PFSK-1 (cell line): ENCODE data around the gene HSDL2.

Experiments used
- FOXP2 ChIP-seq: optimal IDR thresholded peaks from 2 replicates; pipeline ENCODE3; 2011; ENCODE audit warnings: borderline replicate concordance, control low read depth, inconsistent platforms; ENCODE audit not compliant: insufficient read depth; ENCODE audit errors: extremely low read length, extremely low read depth
- POLR2AphosphoS5 ChIP-seq: IDR thresholded peaks from 2 replicates; pipeline ENCODE4 v1.6.1; 2012; ENCODE audit warnings: low read depth, mild to moderate bottlenecking, control low read depth, low read length, moderate library complexity
- REST ChIP-seq, 2 experiments: IDR thresholded peaks; 2 replicates each; pipeline versions ENCODE4 v1.6.1 to v1.8.0; 2011 to 2012; ENCODE audit warnings: low read depth in 2 of 2, low read length in 2 of 2, control low read depth in 1 of 2, inconsistent platforms in 1 of 2, mild to moderate bottlenecking in 1 of 2, moderate library complexity in 1 of 2; ENCODE audit not compliant: insufficient read depth in 1 of 2
- SIN3A ChIP-seq: IDR thresholded peaks from 2 replicates; pipeline ENCODE4 v1.6.1; 2012; ENCODE audit warnings: mild to moderate bottlenecking, low read length, moderate library complexity, borderline replicate concordance; ENCODE audit not compliant: insufficient read depth
- TAF1 ChIP-seq: IDR thresholded peaks from 2 replicates; pipeline ENCODE4 v1.6.1; 2012; ENCODE audit warnings: low read length, control low read depth, borderline replicate concordance; ENCODE audit not compliant: insufficient read depth

Gene HSDL2

GRCh38 chr9:112486221-112487007, 106.5 kb downstream of the HSDL2 start, which contains the start of gene KIAA1958:
TSS of gene KIAA1958 (plus strand) at chr9:112486827. CDS start at chr9:112574081, 87,254 bp downstream.
- TF ChIP-seq SIN3A (no peak), FOXP2 (peak; percentile 85), POLR2AphosphoS5 (peak; percentile 80), REST (IDR thresholded peaks at IDR 0.05; ENCODE audit: insufficient read depth in 1 of 2, low read depth in 2 of 2, low read length in 2 of 2) (no peak), TAF1 (peak; percentile 61; the same call in 1 of the 2 replicates)

GRCh38 chr9:112487008-112487798, 107.3 kb downstream of the HSDL2 start:
- no peak for TF ChIP-seq REST (IDR thresholded peaks at IDR 0.05; ENCODE audit: insufficient read depth in 1 of 2, low read depth in 2 of 2, low read length in 2 of 2)
- no peak for TF ChIP-seq FOXP2
- TF ChIP-seq SIN3A, result peak; percentile 65; the same call in 1 of the 2 replicates

GRCh38 chr9:112487799-112488340, 108.0 kb downstream of the HSDL2 start:
- no peak for TF ChIP-seq POLR2AphosphoS5
- no peak for TF ChIP-seq TAF1
- no peak for TF ChIP-seq SIN3A
- no peak for TF ChIP-seq REST (IDR thresholded peaks at IDR 0.05; ENCODE audit: insufficient read depth in 1 of 2, low read depth in 2 of 2, low read length in 2 of 2)
- no peak for TF ChIP-seq FOXP2

GRCh38 chr9:112489039-112489546, 109.2 kb downstream of the HSDL2 start:
- TF ChIP-seq REST (IDR thresholded peaks at IDR 0.05; ENCODE audit: insufficient read depth in 1 of 2, low read depth in 2 of 2, low read length in 2 of 2), result no peak
- no peak for TF ChIP-seq FOXP2
- TF ChIP-seq POLR2AphosphoS5, result no peak
- TF ChIP-seq SIN3A, result no peak
- TF ChIP-seq TAF1, result no peak
